Measurements from ENCODE around the gene RPTOR. TPM values are rescaled to one million over a fixed set of nuclear protein-coding genes. Genes with fewer than 3 reads are reported as not detected.

The RPTOR gene
- total RNA-seq, 1 donor from 2014 or later: 53.7 TPM

- Mint-ChIP-seq H3K27ac (no peak overlapping the region), H3K36me3 (peaks cover 4% of the 10 kb centered on the region), H3K4me1 (peaks cover 15% of the 10 kb centered on the region), H3K4me3 (no peak overlapping the region), H3K9me3 (no peaks in the 10 kb centered on the region), H3K27me3 (ENCODE audit: low read depth) (no peaks in the 10 kb centered on the region)
- no peak for TF ChIP-seq CTCF (IDR thresholded peaks at IDR 0.05; ENCODE audit: unreplicated experiment)
- no peak for DNase-seq (ENCODE audit: low spot score in 2 of 2, unreplicated experiment in 2 of 2)
Measured at GRCh38 chr17:80693511-80693910, 148.9 kb downstream of the RPTOR start.

GRCh38 chr17:80694085-80694991 lies 149.7 kb downstream of the RPTOR start:
- no peak for TF ChIP-seq CTCF (IDR thresholded peaks at IDR 0.05; ENCODE audit: unreplicated experiment)
- Mint-ChIP-seq H3K27ac (no peak overlapping the region), H3K27me3 (ENCODE audit: low read depth) (no peaks in the 10 kb centered on the region), H3K9me3 (no peaks in the 10 kb centered on the region), H3K36me3 (peaks cover 2% of the 10 kb centered on the region), H3K4me3 (no peak overlapping the region), H3K4me1 (peaks cover 12% of the 10 kb centered on the region)
- no peak for DNase-seq (ENCODE audit: low spot score in 2 of 2, unreplicated experiment in 2 of 2)

- Mint-ChIP-seq H3K27me3 (ENCODE audit: low read depth) (no peaks in the 10 kb centered on the region), H3K9me3 (peaks cover 6% of the 10 kb centered on the region), H3K4me1 (peaks cover 12% of the 10 kb centered on the region), H3K27ac (peak overlapping the region; percentile 60), H3K36me3 (peaks cover 6% of the 10 kb centered on the region), H3K4me3 (no peak overlapping the region)
- no peak for DNase-seq (ENCODE audit: low spot score in 2 of 2, unreplicated experiment in 2 of 2)
- no peak for TF ChIP-seq CTCF (IDR thresholded peaks at IDR 0.05; ENCODE audit: unreplicated experiment)
Measured at GRCh38 chr17:80694992-80695912, 150.6 kb downstream of the RPTOR start.

- Mint-ChIP-seq H3K9me3 (peaks cover 6% of the 10 kb centered on the region), H3K27ac (peak overlapping the region; percentile 60), H3K4me1 (peaks cover 12% of the 10 kb centered on the region), H3K27me3 (ENCODE audit: low read depth) (no peaks in the 10 kb centered on the region), H3K4me3 (no peak overlapping the region), H3K36me3 (peaks cover 7% of the 10 kb centered on the region)
- TF ChIP-seq CTCF (IDR thresholded peaks at IDR 0.05; ENCODE audit: unreplicated experiment): no peak
- no peak for DNase-seq (ENCODE audit: low spot score in 2 of 2, unreplicated experiment in 2 of 2)
Measured at GRCh38 chr17:80695979-80696378, 151.3 kb downstream of the RPTOR start.

GRCh38 chr17:80696456-80696855 lies 151.8 kb downstream of the RPTOR start:
- Mint-ChIP-seq H3K27ac (no peak overlapping the region), H3K9me3 (peaks cover 6% of the 10 kb centered on the region), H3K4me1 (peaks cover 12% of the 10 kb centered on the region), H3K36me3 (peaks cover 7% of the 10 kb centered on the region), H3K4me3 (no peak overlapping the region), H3K27me3 (ENCODE audit: low read depth) (no peaks in the 10 kb centered on the region)
- DNase-seq (ENCODE audit: low spot score in 2 of 2, unreplicated experiment in 2 of 2): no peak
- TF ChIP-seq CTCF (IDR thresholded peaks at IDR 0.05; ENCODE audit: unreplicated experiment): no peak

All from mesothelial cell of epicardium (in vitro differentiated cells).